Renal cortex interstitium (tissue), 15 donors: ENCODE data around the gene TTC21B. TPM values are rescaled to one million over a fixed set of nuclear protein-coding genes. Genes with fewer than 3 reads are reported as not detected.
A peak's percentile ranks its signal among the peaks of the same experiment; 100 is the strongest.
"Not testable (repeated sequence)": the region's sequence is repeated elsewhere in the genome, so short reads cannot be mapped to it uniquely, and the experiment has no call there.

Source experiments
- DNase-seq, 11 donors: peaks; one replicate each; pipeline ENCODE4 v3.0.0-alpha.2; 2013; ENCODE audit warnings: low read depth in 9 of 11, low spot score in 4 of 11; ENCODE audit errors: extremely low read depth in 1 of 11
- long read RNA-seq, 16 experiments: transcript quantifications; one replicate each; lab custom pipeline, GENCODE V29; 2026
- polyA plus RNA-seq, 3 donors: library from polyadenylated mRNA; unstranded; fragments of 120-200 nt; gene quantifications; one replicate each; pipeline ENCODE4 v1.2.1, GENCODE V29; 2013; ENCODE audit not compliant: insufficient read length in 3 of 3

Gene TTC21B
- polyA plus RNA-seq: 10 to 100 TPM; 25.7 to 33.2 (median 28.0) TPM
- long read RNA-seq, donor 1, full-length matches to known transcripts: 1 of 1 reads
- long read RNA-seq, donor 1, partial matches to known transcripts: 0 of 1 reads
- long read RNA-seq, donor 1, other reads (novel, unspliced or antisense): 0 of 1 reads
- long read RNA-seq, donor 2, partial matches to known transcripts: 5 of 6 reads
- long read RNA-seq, donor 2, other reads (novel, unspliced or antisense): 0 of 6 reads
- long read RNA-seq, donor 3, full-length matches to known transcripts: 4 of 9 reads
- long read RNA-seq, donor 3, partial matches to known transcripts: 5 of 9 reads
- long read RNA-seq, donor 3, other reads (novel, unspliced or antisense): 0 of 9 reads
- long read RNA-seq, donor 4: 0 reads
- long read RNA-seq, donor 5: 0 reads
- long read RNA-seq, donor 6, partial matches to known transcripts: 5 of 6 reads
- long read RNA-seq, donor 6, other reads (novel, unspliced or antisense): 0 of 6 reads
- long read RNA-seq, donor 7, full-length matches to known transcripts: 1 of 7 reads
- long read RNA-seq, donor 7, partial matches to known transcripts: 6 of 7 reads
- long read RNA-seq, donor 7, other reads (novel, unspliced or antisense): 0 of 7 reads
- long read RNA-seq, donor 8, full-length matches to known transcripts: 4 of 9 reads
- long read RNA-seq, donor 8, partial matches to known transcripts: 5 of 9 reads
- long read RNA-seq, donor 8, other reads (novel, unspliced or antisense): 0 of 9 reads
- long read RNA-seq, donor 9, full-length matches to known transcripts: 1 of 6 reads
- long read RNA-seq, donor 9, partial matches to known transcripts: 5 of 6 reads
- long read RNA-seq, donor 9, other reads (novel, unspliced or antisense): 0 of 6 reads
- long read RNA-seq, donor 10, full-length matches to known transcripts: 2 of 2 reads
- long read RNA-seq, donor 10, partial matches to known transcripts: 0 of 2 reads
- long read RNA-seq, donor 10, other reads (novel, unspliced or antisense): 0 of 2 reads
- long read RNA-seq, donor 11, full-length matches to known transcripts: 3 of 8 reads
- long read RNA-seq, donor 11, partial matches to known transcripts: 5 of 8 reads
- long read RNA-seq, donor 11, other reads (novel, unspliced or antisense): 0 of 8 reads
- long read RNA-seq, donor 12, partial matches to known transcripts: 0 of 2 reads
- long read RNA-seq, donor 12, other reads (novel, unspliced or antisense): 0 of 2 reads
- long read RNA-seq, donor 13: 0 reads
- long read RNA-seq, donor 14: 0 reads
- long read RNA-seq, donor 15, full-length matches to known transcripts: 1 of 1 reads
- long read RNA-seq, donor 15, partial matches to known transcripts: 0 of 1 reads
- long read RNA-seq, donor 15, other reads (novel, unspliced or antisense): 0 of 1 reads
- long read RNA-seq, donor 16, full-length matches to known transcripts: 3 of 18 reads
- long read RNA-seq, donor 16, partial matches to known transcripts: 15 of 18 reads
- long read RNA-seq, donor 16, other reads (novel, unspliced or antisense): 0 of 18 reads

DNA sequence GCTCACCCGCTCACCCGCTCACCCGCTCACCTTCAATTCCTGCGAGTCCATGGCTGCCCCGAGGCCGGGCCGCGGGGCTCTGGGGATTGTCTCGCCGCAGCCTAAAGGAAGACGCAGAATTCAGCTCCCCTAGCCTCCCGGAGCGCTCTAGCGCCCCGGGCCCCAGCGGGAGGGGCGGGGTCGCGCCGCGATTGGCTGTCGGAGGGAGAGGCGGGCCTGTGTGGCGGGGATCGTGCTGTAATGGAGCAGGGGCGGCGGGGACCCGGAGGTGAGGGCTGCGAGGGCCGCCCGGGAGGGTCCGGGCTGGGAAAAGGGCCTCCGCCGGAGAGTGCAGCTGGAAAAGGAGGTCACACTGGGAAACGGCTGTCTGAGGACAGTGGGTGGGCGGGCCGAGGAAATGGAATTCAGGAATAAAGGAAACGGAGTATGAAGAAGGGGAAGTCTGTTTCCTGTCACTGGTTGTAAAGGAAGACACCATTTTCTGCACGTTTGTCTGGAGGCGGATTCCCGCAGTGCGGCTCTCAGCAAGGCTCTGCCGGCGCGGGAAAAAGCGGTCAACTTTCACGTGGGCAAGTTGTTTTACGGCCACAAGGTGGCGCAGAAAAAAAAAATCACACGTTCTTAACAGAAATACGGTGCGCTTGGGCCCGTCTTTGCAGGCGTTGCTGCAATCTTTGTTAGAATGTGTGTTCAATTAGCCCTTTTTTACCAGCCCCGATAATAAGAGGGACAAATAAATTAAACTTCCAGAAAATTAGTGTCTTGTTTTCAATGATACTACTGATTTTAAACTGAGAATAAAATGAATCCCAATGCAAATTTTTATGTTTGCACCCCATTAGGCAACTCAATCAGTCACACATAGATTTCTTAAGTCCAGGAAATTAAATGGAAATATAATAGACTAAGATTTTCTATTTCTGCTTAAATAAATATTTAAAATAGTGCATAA is at the start of gene TTC21B:
TTC21B (minus strand) TSS at position 122 of the 952 bp plus-strand sequence; CDS start at position 51, 71 bp downstream.
- DNase-seq: peak; percentile 85 to 94 (median 91)

DNA sequence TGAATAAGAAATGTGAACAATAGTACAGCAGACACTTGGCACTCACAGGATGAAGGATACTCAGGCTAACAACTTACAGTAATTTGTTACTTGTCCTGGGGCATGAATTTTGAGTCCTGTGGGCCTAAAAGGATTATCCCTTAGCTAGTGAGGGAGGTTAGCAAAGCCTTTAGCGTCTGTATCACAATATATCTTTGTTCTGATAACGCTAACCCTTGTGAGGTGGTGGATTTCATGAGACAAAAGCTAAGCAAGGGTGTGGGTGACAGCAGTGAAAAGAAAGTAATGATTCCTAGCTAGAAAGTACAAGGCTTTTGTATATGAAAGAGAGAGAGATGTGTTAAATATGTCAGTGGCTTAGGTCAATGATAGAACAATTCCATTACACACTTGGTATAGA is 46.8 kb upstream of the TTC21B start:
- no peak for DNase-seq

DNA sequence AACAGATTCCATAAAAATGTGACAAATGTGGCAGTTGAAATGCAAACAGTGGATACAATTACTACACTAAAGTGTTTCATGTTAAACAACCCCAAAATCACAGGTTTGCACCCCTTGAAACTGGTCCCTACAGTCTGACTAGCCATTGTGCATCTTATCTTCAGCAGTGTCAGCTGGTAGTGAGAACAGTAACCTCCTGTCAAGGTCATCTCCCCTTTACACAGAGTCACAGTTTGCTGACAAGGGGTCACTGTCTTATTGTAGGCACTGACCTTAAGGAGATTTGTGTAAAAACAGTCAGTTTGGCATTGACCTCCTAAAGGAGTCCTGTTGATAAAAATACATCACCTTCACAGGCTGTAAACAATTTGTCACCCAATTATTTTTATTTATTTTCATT is 37.3 kb upstream of the TTC21B start:
- no peak for DNase-seq

DNA sequence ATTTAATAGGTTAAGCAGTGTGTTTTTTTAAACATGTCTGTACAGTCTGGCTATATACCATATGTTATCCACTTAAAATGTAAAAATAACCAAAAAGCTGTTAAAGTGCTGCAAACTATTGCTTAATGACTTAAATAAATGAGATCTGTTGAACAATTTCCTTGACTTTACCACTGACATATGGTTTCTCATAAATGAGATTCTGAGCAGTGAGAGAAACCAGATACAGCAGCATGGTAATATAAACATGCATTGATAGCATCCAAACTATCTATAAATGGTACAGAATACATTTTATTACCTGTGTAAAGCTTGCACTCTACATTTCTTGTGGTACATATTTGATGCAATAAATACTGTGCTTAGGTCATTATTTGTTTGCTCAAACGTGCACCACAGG is 36.3 kb upstream of the TTC21B start:
- DNase-seq: no peak

DNA sequence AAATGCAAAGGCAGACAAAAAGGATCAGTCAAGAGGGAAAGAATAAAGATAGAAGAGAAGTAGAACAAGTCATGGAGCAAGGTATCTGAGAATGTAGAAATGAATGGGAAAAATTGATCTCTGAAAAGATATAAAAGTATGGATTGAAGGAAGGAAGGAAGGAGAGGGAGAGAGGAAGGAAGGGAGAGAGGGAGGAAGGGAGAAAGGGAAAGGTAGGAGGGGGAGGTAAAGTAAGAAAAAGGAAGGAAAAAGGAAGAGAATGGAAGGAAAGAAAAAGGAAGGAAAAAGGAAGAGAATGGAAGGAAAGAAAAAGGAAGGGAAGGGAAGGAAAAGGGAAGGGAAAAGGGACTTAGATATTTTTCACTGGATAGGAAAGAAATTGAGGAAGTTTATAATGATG is 31.5 kb upstream of the TTC21B start:
- DNase-seq: no peak

DNA sequence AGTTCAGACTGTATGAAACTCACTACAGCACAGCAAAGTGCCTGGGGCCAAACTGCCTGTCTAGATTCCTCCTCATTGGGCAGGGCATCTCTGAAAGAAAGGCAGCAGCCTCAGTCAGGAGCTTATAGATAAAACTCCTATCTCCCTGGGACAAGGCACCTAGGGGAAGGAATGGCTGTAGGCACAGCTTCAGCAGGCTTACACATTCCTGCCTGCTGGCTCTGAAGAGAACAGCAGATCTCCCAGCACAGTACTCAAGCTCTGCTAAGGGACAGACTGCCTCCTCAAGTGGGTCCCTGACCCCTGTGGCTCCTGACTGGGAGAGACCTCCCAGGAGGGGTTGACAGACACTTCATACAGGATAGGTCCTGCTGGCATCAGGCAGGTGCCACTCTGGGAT is 18.6 kb upstream of the TTC21B start:
- DNase-seq: not testable (repeated sequence)

DNA sequence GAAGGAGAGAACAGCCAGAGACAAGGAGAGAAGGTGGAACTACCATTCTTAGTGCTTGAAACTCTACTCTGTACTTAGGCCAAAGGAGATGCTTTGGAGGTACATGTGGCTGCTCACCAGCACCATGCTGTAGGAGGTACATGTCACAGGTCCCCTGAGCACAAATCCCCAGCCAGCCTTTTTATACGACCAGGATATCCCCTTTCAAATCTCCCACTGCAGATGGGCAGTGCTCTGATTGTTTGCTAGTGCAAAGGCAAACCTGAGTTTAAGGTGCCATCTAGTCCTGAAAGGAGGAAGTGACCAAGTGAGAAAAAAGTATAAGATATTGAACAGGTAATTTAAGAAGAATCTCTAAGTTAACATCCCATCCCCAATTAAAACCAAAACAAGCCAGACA is 17.1 kb upstream of the TTC21B start:
- no peak for DNase-seq

DNA sequence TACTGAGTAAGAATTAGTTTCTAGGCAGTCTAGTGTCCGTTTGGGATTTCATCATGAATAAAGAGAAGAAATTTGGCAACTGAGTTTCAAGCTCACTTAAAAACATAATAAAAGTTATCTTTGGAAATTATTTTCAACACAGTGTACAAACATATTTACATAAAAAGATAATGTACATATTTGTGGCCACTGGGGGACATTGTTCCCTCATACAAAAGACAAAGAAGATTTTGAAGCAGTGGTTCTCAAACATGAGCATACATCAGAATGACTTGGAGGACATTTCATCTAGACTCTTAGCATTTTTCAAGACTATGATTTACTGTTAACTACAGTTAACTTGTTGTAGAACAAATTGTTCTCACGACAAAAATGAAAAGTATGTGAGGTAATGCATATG is 15.7 kb upstream of the TTC21B start:
- no peak for DNase-seq

DNA sequence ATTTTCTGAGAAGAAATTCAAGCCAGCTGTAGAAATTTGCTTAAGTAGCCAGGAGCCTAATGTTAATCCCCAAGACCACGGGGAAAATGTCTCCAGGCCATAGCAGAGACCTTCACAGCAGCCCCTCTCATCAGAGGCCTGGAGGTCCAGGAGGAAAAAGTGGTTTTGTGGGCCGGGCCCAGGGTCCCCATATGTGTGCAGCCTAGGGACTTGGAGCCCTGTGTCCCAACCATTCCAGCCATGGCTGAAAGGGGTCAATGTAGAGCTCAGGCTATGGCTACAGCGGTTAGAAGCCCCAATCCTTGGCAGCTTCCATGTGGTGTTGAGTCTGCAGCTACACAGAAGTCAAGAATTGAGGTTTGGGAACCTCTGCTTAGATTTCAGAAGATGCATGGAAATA is 14.2 kb upstream of the TTC21B start:
- DNase-seq: no peak

DNA sequence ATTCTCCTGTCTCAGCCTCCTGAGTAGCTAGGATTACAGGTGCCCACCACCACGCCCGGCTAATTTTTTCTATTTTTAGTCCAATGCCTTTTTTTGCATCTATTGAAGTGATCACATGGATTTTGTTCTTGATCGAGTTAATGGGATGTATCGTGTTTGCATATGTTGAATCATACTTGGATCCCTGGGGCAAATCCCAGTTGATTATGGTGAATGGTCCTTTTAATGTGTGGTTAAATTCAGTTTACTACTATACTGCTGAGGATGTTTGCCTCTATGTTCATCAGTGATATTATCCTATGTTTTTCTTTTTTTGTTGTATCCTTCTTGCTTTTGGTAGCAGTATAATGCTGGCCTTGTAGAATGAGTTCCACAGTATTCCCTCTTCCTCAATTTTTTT is 8.2 kb upstream of the TTC21B start:
- no peak for DNase-seq

DNA sequence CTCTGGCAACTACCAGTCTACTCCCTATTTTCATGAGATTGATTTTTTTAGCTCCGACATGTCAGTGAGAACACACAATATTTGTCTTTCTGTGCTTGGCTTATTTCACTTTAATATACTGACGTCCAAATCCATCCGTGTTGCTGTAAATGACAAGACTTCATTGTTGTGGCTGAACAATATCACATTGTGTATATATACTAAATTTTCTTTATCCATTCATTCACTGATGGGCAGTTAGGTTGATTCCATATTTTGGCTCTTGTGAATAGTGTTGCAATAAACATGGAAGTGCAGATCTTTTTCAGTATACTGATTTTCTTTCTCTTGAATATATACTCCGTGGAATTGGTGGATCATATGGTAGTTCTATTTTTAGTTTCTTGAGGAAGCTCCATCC is 5.8 kb upstream of the TTC21B start:
- DNase-seq: no peak

DNA sequence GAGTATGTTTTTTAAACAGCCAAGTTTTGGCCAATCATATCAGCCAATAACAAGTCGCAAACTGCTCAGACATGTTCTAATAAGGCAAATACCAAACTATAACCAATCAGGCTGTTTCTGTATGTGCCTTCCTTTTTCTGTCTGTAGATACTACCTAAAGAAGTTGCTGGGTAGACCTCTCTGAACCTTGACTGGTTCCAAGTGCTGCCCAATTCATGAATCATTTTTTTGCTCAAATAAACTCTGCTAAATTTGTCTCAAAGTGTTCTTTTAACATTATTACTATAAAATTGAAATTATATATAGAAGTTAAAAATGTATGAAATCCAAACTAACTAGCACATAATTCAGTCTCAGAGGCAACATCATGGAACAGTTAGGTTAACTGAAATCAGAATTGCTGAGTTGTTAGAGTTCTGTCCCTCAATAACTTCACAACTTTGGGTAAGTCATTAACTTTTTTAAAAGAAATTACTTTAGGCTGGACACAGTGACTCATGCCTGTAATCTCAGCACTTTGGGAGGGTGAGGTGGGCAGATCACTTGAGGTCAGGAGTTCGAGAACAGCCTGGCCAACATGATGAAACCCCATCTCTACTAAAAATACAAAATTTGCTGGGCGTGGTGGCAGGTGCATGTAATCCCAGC is 4.9 kb upstream of the TTC21B start:
- DNase-seq: no peak

DNA sequence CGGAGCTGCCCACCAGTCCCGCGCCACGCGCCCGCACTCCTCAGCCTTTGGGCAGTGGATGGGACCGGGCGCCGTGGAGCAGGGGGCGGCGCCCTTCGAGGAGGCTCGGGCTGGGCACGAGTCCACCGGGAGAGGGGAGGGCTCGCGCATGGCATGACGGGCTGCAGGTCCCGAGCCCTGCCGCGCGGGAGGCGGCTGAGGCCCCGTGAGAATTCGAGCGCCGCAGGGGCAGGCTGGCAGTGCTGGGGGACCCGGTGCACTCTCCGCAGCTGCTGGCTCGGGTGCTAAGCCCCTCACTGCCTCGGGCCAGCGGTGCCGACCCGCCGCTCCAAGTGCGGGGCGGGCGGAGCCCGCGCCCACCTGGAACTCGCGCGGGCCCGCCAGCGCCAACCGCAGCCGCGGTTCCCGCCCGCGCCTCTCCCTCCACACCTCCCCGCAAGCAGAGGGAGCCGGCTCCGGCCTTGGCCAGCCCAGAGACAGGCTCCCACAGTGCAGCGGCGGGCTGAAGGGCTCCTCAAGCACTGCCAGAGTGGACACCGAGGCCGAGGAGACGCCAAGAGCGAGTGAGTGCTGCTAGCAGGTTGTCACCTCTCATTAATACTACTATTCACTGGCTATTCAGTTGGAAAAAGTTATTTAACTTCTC is 3.6 kb upstream of the TTC21B start:
- DNase-seq: no peak

DNA sequence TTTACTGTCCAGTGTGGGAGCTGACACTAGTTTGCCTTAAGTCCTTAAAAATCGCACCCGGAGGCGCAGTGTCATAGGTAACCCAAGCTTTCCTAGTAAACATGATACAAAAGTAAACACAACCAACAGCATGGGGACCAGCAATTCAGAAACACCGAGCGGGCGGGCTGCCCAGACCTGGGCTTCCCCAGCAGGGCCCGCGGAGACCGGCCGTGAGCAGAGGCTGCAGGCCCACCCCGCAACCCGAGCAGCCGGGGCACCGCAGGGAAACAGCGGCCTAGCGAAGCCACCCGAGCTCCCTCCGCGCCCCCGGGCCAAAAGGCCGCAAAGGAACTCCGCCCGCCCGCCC is 296 bp downstream of the TTC21B start:
- DNase-seq: peak in 2 of 11 donors; percentile 15 to 33

DNA sequence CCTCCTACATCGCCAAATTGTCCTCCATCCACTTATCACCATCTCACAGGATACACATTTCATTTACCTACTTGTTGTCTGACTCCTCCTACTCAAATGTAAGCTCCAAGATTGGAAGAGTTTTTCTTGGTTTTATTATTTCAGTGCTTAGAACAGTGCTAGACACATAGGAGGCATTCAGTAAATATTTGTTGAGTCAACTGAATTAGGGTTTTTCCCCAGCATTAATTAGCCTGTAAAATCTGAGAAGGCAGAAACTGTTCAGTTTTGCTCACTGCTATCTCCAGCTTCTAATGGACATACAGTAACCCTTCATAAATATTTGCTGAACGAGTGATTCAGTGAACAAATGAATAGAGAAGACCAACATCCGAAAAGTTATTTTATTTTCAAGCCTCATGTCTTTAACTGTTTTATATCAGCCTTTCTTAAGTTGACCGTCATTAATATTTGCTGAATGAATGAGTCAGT is 800 bp downstream of the TTC21B start:
- DNase-seq: no peak

DNA sequence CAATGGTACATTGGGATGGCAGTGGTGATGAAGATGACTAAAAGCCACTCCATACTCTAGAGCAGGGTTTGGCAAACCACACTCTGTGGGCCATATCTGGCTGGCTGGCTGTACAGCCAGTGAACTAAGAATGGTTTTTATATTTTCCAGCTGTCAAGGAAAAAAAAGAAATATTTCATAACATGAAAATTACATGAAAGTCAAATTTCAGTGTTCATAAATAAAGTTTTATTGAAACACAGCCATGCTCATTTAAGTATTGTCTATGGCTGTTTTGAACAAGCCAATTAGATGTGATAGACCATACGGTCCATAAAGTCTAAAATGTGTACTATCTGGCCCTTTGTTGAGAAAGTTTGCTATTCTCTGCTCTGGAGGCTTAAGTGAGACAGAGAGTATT is 1.5 kb downstream of the TTC21B start:
- DNase-seq: no peak

DNA sequence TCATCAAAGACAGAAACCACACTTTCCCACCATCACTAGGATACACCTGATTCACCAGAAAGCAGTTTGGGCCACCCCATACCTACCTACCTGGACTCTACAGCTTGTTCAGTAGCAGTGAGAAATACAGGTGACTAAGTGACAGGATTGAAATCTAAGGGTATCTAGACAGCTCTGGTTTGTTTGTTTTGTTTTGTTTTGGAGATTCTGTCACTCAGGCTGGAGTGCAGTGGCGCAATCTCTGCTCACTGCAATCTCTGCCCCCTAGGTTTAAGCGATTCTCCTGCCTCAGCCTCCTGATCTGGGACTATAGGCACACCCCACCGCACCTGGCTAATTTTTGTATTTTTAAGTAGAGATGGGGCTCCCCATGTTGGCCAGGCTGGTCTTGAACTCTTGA is 3.1 kb downstream of the TTC21B start:
- DNase-seq: no peak
